ENCODE measurements around the gene IL2RA. TPM values are rescaled to one million over a fixed set of nuclear protein-coding genes. Genes with fewer than 3 reads are reported as not detected.

IL2RA gene
- total and polyA plus RNA-seq, 10 of the 15 experiments (the other 5 are each of a cell fraction or from before 2014, with no cell fraction given), result 2.2 to 6.0 (median 4.9) TPM

GRCh38 chr10:5970066-5970465 is 92.1 kb downstream of the IL2RA start:
- intact Hi-C loops (cut with micrococcal nuclease; ENCODE audit: unreplicated experiment) (no loop called here), in situ Hi-C loops (cut with MboI) (no loop called here)
- FAIRE-seq (no peak), DNase-seq (ENCODE audit: low read depth, low spot score) (no peak), ATAC-seq (no peak)
- Histone ChIP-seq H3K9ac (ENCODE audit: control insufficient read depth, insufficient read depth, low read length) (no peak overlapping the region), H3K9me3 (replicated peaks; ENCODE audit: control insufficient read depth, insufficient read depth, low read length) (no peaks in the 10 kb centered on the region), H2AFZ (ENCODE audit: control insufficient read depth, low read depth, low read length) (no peak overlapping the region), H3K36me3 (ENCODE audit: control insufficient read depth in 2 of 2, insufficient read depth in 2 of 2, low read length in 1 of 2) (peaks cover 1 to 5% of the 10 kb centered on the region in 2 experiments; a peak in 3 of 4 replicates), H3K27me3 (replicated peaks in 1 of 2; ENCODE audit: control insufficient read depth in 2 of 2, insufficient read depth in 2 of 2, low read length in 1 of 2) (no peaks in the 10 kb centered on the region), H3K4me1 (ENCODE audit: control insufficient read depth, insufficient read depth, low read length) (peaks cover 19% of the 10 kb centered on the region), H3K27ac (ENCODE audit: control insufficient read depth, insufficient read depth) (no peak overlapping the region), H3K4me2 (ENCODE audit: control insufficient read depth, insufficient read depth) (no peak overlapping the region), H4K20me1 (ENCODE audit: control insufficient read depth, insufficient read depth) (no peaks in the 10 kb centered on the region), H3K79me2 (ENCODE audit: control insufficient read depth, insufficient read depth, low read length) (peaks cover 55% of the 10 kb centered on the region), H3K4me3 (no peak overlapping the region)
- TF ChIP-seq NRF1 (conservative IDR thresholded peaks at IDR 0.05; ENCODE audit: low read depth, low read length), result no peak
- no peak for TF ChIP-seq IKZF1 (conservative IDR thresholded peaks at IDR 0.05)
- TF ChIP-seq ZBTB40 (IDR thresholded peaks at IDR 0.05; ENCODE audit: borderline replicate concordance), result no peak
- no peak for TF ChIP-seq HCFC1 (IDR thresholded peaks at IDR 0.05; ENCODE audit: low read length)
- no peak for TF ChIP-seq GATAD2B (conservative IDR thresholded peaks at IDR 0.05; ENCODE audit: low read depth)
- 96% methylated on average over 2 of the region's 2 CpGs for WGBS (ENCODE audit: insufficient coverage, insufficient replicate concordance, low lambda C conversion rate, missing lambda C conversion rate)
- ChIA-PET POLR2A (interaction anchor here (0.5 to 2.0 kb wide), 3 partner anchors 94 to 240 kb away, joined by 3 to 8 read pairs (median 6); no protein-coding TSS in a partner anchor), CTCF (interaction anchor here (2.9 kb wide), 1 partner anchor 44 kb away, joined by 7 read pairs; no protein-coding TSS in a partner anchor), SMC1A (ENCODE audit: uncharacterized antibody, unreplicated experiment) (interaction anchor here (1.0 to 1.7 kb wide), 4 partner anchors 9 to 160 kb away, joined by 3 to 4 read pairs (median 4); no protein-coding TSS in a partner anchor), RAD21 (ENCODE audit: unreplicated experiment) (interaction anchor here (1.0 kb wide), 1 partner anchor 118 kb away, joined by 3 read pairs; no protein-coding TSS in a partner anchor)
- TSS peak; percentile 19 for BruUV-seq (replicated peaks)
